ENCODE results near the gene CD58.

CD58 gene

GRCh38 chr1:116560704-116561490 lies 9.9 kb downstream of the CD58 start:
- H3K4me3 ChIP-seq (ENCODE audit: low read depth, low read length), result peak overlapping the region; percentile 6
- TF ChIP-seq CTCF (IDR thresholded peaks at IDR 0.05; ENCODE audit: borderline replicate concordance, insufficient read depth, low read depth, low read length), result no peak

- no peak for TF ChIP-seq CTCF (IDR thresholded peaks at IDR 0.05; ENCODE audit: borderline replicate concordance, insufficient read depth, low read depth, low read length)
- peak overlapping the region; percentile 43 for H3K4me3 ChIP-seq (ENCODE audit: low read depth, low read length)
These were observed 11.5 kb downstream of the CD58 start for GRCh38 chr1:116559304-116559761.

- no peak overlapping the region for H3K4me3 ChIP-seq (ENCODE audit: low read depth, low read length)
- TF ChIP-seq CTCF (IDR thresholded peaks at IDR 0.05; ENCODE audit: borderline replicate concordance, insufficient read depth, low read depth, low read length), result no peak
These were observed 12.3 kb downstream of the CD58 start for GRCh38 chr1:116558571-116558970.

GRCh38 chr1:116558140-116558549 lies 12.7 kb downstream of the CD58 start:
- no peak for TF ChIP-seq CTCF (IDR thresholded peaks at IDR 0.05; ENCODE audit: borderline replicate concordance, insufficient read depth, low read depth, low read length)
- no peak overlapping the region for H3K4me3 ChIP-seq (ENCODE audit: low read depth, low read length)

- no peak for TF ChIP-seq CTCF (IDR thresholded peaks at IDR 0.05; ENCODE audit: borderline replicate concordance, insufficient read depth, low read depth, low read length)
- H3K4me3 ChIP-seq (ENCODE audit: low read depth, low read length), result no peak overlapping the region
These were observed 13.4 kb downstream of the CD58 start for GRCh38 chr1:116557323-116557878.

- TF ChIP-seq CTCF (IDR thresholded peaks at IDR 0.05; ENCODE audit: borderline replicate concordance, insufficient read depth, low read depth, low read length), result 0 out of 2 replicates have a peak, but pooled peaks have one; percentile 11
- H3K4me3 ChIP-seq (ENCODE audit: low read depth, low read length), result peak overlapping the region; percentile 26
These were observed 14.4 kb downstream of the CD58 start for GRCh38 chr1:116556289-116557006.

Measured in GM12875 (cell line).